ENCODE measurements around the gene NIPAL4. TPM values are rescaled to one million over a fixed set of nuclear protein-coding genes. Genes with fewer than 3 reads are reported as not detected.
"Not testable (repeated sequence)": the region's sequence is repeated elsewhere in the genome, so short reads cannot be mapped to it uniquely, and the experiment has no call there.

Gene NIPAL4
- total RNA-seq, 6 experiments from 2014 or later = 0.07 TPM; not detected in 5

DNA sequence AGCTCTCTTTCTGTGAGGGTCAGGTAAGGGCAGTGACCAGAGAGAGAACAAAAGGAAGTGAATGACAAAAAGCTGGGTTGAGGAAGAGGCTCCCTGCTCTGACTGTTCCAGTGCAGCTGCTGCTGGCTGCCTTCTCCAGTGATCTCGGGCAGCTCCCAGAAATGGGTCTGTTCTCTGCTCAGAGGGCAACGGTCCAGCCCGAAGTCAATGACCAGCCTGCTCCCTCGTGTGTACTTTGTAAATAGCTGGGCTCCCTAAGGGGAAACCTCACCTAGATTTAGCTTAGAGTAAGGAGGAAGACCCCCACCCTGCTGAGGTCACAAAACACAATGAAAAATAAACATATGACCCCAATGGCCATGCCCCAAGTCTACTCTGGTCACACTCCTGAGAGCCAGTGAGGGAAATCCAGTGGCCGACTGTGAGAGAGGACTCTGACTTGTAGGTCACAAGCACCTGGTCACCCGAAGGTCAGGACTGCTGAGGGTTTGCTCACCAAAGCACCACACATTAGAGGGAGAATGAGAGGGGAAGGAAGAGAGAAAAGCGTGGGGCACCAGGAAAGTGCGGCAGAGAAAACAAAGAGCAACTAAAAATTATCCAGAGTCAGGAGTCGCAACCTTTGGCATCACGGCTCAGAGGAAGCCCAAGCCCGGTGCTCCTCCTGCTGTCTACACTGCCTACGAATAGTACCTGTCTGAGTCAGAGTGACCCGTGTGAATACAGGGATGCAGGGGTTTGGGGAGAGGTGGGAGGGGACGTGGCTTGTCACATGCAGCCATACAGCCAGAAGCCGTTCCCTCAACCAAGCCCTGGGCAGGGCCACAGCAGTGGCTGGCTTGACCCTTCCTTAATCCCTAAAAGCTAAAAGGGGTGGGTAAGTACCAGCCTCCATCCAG lies 19.8 kb downstream of the NIPAL4 start:
- no peaks in the 10 kb centered on the region for H3K9me3 ChIP-seq
- H3K27me3 ChIP-seq = no peaks in the 10 kb centered on the region
- WGBS (ENCODE audit: insufficient coverage, low coverage, low lambda C conversion rate, missing lambda C conversion rate) = 13% methylated on average over 8 of the region's 15 CpGs
- DNase-seq (peak; percentile 79 to 90 (median 89)), ATAC-seq (peak; percentile 81 to 91 (median 86))
- peaks cover 0 to 40% (median 18%) of the 10 kb centered on the region in 4 donors for H3K4me1 ChIP-seq
- intact Hi-C loops (cut with DNase I) = no loop called here
- TF ChIP-seq, protein P1, sequence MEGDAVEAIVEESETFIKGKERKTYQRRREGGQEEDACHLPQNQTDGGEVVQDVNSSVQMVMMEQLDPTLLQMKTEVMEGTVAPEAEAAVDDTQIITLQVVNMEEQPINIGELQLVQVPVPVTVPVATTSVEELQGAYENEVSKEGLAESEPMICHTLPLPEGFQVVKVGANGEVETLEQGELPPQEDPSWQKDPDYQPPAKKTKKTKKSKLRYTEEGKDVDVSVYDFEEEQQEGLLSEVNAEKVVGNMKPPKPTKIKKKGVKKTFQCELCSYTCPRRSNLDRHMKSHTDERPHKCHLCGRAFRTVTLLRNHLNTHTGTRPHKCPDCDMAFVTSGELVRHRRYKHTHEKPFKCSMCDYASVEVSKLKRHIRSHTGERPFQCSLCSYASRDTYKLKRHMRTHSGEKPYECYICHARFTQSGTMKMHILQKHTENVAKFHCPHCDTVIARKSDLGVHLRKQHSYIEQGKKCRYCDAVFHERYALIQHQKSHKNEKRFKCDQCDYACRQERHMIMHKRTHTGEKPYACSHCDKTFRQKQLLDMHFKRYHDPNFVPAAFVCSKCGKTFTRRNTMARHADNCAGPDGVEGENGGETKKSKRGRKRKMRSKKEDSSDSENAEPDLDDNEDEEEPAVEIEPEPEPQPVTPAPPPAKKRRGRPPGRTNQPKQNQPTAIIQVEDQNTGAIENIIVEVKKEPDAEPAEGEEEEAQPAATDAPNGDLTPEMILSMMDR (IDR thresholded peaks at IDR 0.05) = no peak
- no peak for TF ChIP-seq POLR2A (IDR thresholded peaks at IDR 0.05)
- H3K27ac ChIP-seq = peak overlapping the region; percentile 12 to 89 (median 57)
- H3K36me3 ChIP-seq = peaks cover 0 to 3% (median 0%) of the 10 kb centered on the region in 4 donors
- no peak overlapping the region for H3K4me3 ChIP-seq

DNA sequence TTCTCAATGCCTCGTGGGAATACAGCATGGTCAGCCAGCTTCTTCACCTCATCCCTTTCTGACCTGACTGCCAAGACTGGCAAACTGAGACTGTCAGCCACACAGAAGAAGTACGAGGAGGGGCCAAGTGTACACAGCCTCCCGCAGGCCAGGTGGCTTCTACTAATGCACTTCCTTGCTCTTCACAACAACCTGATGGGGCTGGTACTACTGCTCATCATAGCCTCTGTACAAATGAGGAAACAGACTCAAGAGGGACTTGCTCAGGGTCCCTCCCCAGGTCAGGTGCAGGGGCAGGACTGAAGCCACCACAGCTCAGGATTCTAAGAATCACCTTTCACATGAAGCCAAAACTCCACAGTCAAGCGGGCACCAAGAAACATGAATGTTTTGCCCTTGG lies 21.3 kb downstream of the NIPAL4 start:
- no peak for ATAC-seq
- no peak for TF ChIP-seq POLR2A (IDR thresholded peaks at IDR 0.05)
- TF ChIP-seq, protein P1 (IDR thresholded peaks at IDR 0.05) = no peak
- Histone ChIP-seq H3K9me3 (no peaks in the 10 kb centered on the region), H3K27ac (peak overlapping the region in 1 of 3 donors; percentile 89), H3K36me3 (peaks cover 0 to 3% (median 0%) of the 10 kb centered on the region in 4 donors), H3K27me3 (no peaks in the 10 kb centered on the region), H3K4me1 (peaks cover 0 to 54% (median 20%) of the 10 kb centered on the region in 4 donors), H3K4me3 (no peak overlapping the region)
- no peak for DNase-seq
- WGBS (ENCODE audit: insufficient coverage, low coverage, low lambda C conversion rate, missing lambda C conversion rate) = 40% methylated on average over 1 of the region's 4 CpGs
- intact Hi-C loops (cut with DNase I) = no loop called here

DNA sequence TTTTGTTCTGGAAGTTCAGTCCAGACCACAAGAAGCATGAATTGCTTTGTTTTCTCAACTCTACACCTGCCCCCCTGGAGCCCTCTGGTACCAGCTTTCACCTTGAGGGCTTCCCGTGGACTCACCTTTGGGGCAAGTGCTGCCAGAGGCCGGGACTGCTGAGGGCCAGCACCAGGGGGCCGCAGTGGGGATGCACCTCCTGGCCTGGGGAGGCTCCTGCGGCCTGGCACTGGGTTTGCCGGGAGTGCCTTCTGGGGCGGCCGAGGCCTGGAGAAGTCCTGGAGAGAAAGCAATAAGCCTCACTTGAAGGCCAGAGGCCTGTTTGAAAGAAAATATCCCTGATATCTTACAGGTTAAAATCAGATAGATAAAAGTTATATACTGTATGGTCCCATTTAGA lies 21.7 kb downstream of the NIPAL4 start:
- no peak overlapping the region for H3K4me3 ChIP-seq
- intact Hi-C loops (cut with DNase I) = no loop called here
- peaks cover 0 to 3% (median 0%) of the 10 kb centered on the region in 4 donors for H3K36me3 ChIP-seq
- no peak overlapping the region for H3K27ac ChIP-seq
- H3K9me3 ChIP-seq = no peaks in the 10 kb centered on the region
- TF ChIP-seq, protein P1 (IDR thresholded peaks at IDR 0.05) = no peak
- no peak for ATAC-seq
- H3K4me1 ChIP-seq = peaks cover 0 to 57% (median 20%) of the 10 kb centered on the region in 4 donors
- H3K27me3 ChIP-seq = no peaks in the 10 kb centered on the region
- 100% methylated on average over 1 of the region's 7 CpGs for WGBS (ENCODE audit: insufficient coverage, low coverage, low lambda C conversion rate, missing lambda C conversion rate)
- DNase-seq = no peak

DNA sequence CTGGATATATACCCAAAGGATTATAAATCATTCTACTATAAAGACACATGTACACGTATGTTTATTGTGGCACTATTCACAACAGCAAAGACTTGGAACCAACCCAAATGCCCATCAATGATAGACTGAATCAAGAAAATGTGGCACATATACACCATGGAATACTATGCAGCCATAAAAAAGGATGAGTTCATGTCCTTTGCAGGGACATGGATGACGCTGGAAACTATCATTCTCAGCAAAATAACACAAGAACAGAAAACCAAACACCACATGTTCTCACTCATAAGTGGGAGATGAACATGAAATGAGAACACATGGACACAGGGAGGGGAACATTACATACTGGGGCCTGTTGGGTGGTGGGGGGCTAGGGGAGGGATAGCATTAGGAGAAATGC lies 22.7 kb downstream of the NIPAL4 start:
- DNase-seq; ATAC-seq; H3K27ac ChIP-seq; H3K36me3 ChIP-seq; H3K27me3 ChIP-seq; H3K9me3 ChIP-seq; intact Hi-C loops (cut with DNase I); H3K4me3 ChIP-seq: not testable (repeated sequence)
- 89% methylated on average over 2 of the region's 2 CpGs for WGBS (ENCODE audit: insufficient coverage, low coverage, low lambda C conversion rate, missing lambda C conversion rate)
- H3K4me1 ChIP-seq = peaks cover 0 to 51% (median 18%) of the 10 kb centered on the region in 4 donors

DNA sequence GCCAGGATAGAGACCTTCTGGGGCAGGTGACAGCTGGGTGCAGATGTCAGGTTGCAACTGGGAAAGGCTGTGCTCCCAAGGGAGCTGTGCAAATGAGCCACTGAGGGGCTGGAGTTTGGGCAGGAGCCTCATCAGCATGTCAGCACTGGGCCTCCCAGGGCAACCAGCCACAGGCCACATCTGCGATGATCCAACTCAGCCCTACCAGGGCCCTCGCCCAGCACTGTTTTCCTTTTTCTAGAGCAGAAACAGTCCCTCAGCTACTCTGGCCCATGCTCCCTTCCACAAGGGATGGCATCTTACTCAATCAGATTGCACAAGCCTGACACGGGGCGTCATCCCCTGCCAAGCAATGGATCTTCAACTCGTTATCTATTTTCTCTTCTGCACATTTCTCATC lies 24.8 kb downstream of the NIPAL4 start:
- ATAC-seq = peak; percentile 83 to 93 (median 86)
- Histone ChIP-seq H3K4me3 (no peak overlapping the region), H3K27me3 (no peaks in the 10 kb centered on the region), H3K9me3 (no peaks in the 10 kb centered on the region), H3K4me1 (peaks cover 0 to 33% (median 9%) of the 10 kb centered on the region in 4 donors), H3K36me3 (peaks cover 0 to 9% (median 3%) of the 10 kb centered on the region in 4 donors), H3K27ac (peak overlapping the region in 1 of 3 donors; percentile 77)
- peak; percentile 73 to 85 (median 84) for DNase-seq
- intact Hi-C loops (cut with DNase I) = no loop called here
- WGBS (ENCODE audit: insufficient coverage, low coverage, low lambda C conversion rate, missing lambda C conversion rate) = 15% methylated on average over 3 of the region's 5 CpGs
- TF ChIP-seq, protein P1 (IDR thresholded peaks at IDR 0.05) = no peak
- TF ChIP-seq POLR2A (IDR thresholded peaks at IDR 0.05) = no peak

Measured in right lobe of liver (tissue), 6 donors.